Measurements from ENCODE around the gene ZXDA.
A peak's percentile ranks its signal among the peaks of the same experiment; 100 is the strongest.
"Not testable (repeated sequence)": the region's sequence is repeated elsewhere in the genome, so short reads cannot be mapped to it uniquely, and the experiment has no call there.

ZXDA gene

GRCh38 chrX:57910287-57910912 lies at the start of gene ZXDA:
TSS of gene ZXDA (minus strand) at chrX:57910458. CDS start at chrX:57910420, 38 bp downstream.
- DNase-seq (ENCODE audit: low read depth) = not testable (repeated sequence)

- DNase-seq (ENCODE audit: low read depth) = no peak
Measured at GRCh38 chrX:57952320-57952678, 42.0 kb upstream of the ZXDA start.

- DNase-seq (ENCODE audit: low read depth) = no peak
Measured at GRCh38 chrX:57951666-57952319, 41.5 kb upstream of the ZXDA start.

GRCh38 chrX:57933321-57933720 lies 23.1 kb upstream of the ZXDA start:
- no peak for DNase-seq (ENCODE audit: low read depth)

GRCh38 chrX:57932266-57932665 lies 22.0 kb upstream of the ZXDA start:
- no peak for DNase-seq (ENCODE audit: low read depth)

- DNase-seq (ENCODE audit: low read depth) = no peak
Measured at GRCh38 chrX:57930051-57930450, 19.8 kb upstream of the ZXDA start.

GRCh38 chrX:57929373-57929772 lies 19.1 kb upstream of the ZXDA start:
- DNase-seq (ENCODE audit: low read depth) = no peak

- DNase-seq (ENCODE audit: low read depth) = no peak
Measured at GRCh38 chrX:57925806-57926205, 15.5 kb upstream of the ZXDA start.

- no peak for DNase-seq (ENCODE audit: low read depth)
Measured at GRCh38 chrX:57918750-57919436, 8.6 kb upstream of the ZXDA start.

GRCh38 chrX:57915680-57916079 lies 5.4 kb upstream of the ZXDA start:
- no peak for DNase-seq (ENCODE audit: low read depth)

- DNase-seq (ENCODE audit: low read depth) = peak; percentile 10
Measured at GRCh38 chrX:57909595-57910286, 517 bp downstream of the ZXDA start.

- not testable (repeated sequence) for DNase-seq (ENCODE audit: low read depth)
Measured at GRCh38 chrX:57908972-57909594, 1.2 kb downstream of the ZXDA start.

- DNase-seq (ENCODE audit: low read depth) = no peak
Measured at GRCh38 chrX:57906790-57907189, 3.5 kb downstream of the ZXDA start.

GRCh38 chrX:57905141-57905540 lies 5.1 kb downstream of the ZXDA start:
- no peak for DNase-seq (ENCODE audit: low read depth)

- no peak for DNase-seq (ENCODE audit: low read depth)
Measured at GRCh38 chrX:57904176-57904880, 5.9 kb downstream of the ZXDA start.

GRCh38 chrX:57902633-57903032 lies 7.6 kb downstream of the ZXDA start:
- no peak for DNase-seq (ENCODE audit: low read depth)

- no peak for DNase-seq (ENCODE audit: low read depth)
Measured at GRCh38 chrX:57901466-57901865, 8.8 kb downstream of the ZXDA start.

GRCh38 chrX:57900975-57901374 lies 9.3 kb downstream of the ZXDA start:
- no peak for DNase-seq (ENCODE audit: low read depth)

- DNase-seq (ENCODE audit: low read depth) = no peak
Measured at GRCh38 chrX:57899906-57900305, 10.4 kb downstream of the ZXDA start.

GRCh38 chrX:57899064-57899463 lies 11.2 kb downstream of the ZXDA start:
- no peak for DNase-seq (ENCODE audit: low read depth)

GRCh38 chrX:57871463-57871862 lies 38.8 kb downstream of the ZXDA start:
- no peak for DNase-seq (ENCODE audit: low read depth)

Data from stimulated activated CD8-positive, alpha-beta memory T cell treated with anti-CD3 and anti-CD28 coated beads, Interleukin-12 subunit alpha, Interleukin-12 subunit beta, amount 100 ng/mL, for 4 hours (primary cell).